IMR-90 (cell line): Measurements from ENCODE around the gene COL4A3. TPM values are rescaled to one million over a fixed set of nuclear protein-coding genes. Genes with fewer than 3 reads are reported as not detected.

Source experiments
- ATAC-seq: fragments of 200-7000 bp; cut with Tn5 transposase; 2 replicates; pipeline ENCODE4 v1.9.1; 2020; ENCODE audit warnings: low read depth, mild to moderate bottlenecking, moderate library complexity
- BruUV-seq: library from RNA; stranded (reverse); fragments of 400-500 nt; replicated peaks from 2 replicates; lab custom pipeline; 2021; lab: Mats Ljungman, UMichigan
- CTCF ChIA-PET: fragments of 300-600 bp; formaldehyde crosslinking; extraction: SDS; loops from one replicate; lab custom pipeline; 2021; ENCODE audit warnings: antibody characterized with exemption; lab: Yijun Ruan, JAX
- POLR2A ChIA-PET: fragments of 300-600 bp; sonication (Branson Sonifier 250); formaldehyde crosslinking; loops from one replicate; lab custom pipeline; 2022; ENCODE audit warnings: antibody characterized with exemption; ENCODE audit not compliant: unreplicated experiment; lab: Charles Lee
- DNase-seq: peaks from one replicate; pipeline ENCODE4 v3.0.0; 2013
- H2AFZ ChIP-seq: replicated peaks from 2 replicates; pipeline ENCODE3; 2013; ENCODE audit warnings: low read length, mild to moderate bottlenecking; ENCODE audit not compliant: poor library complexity
- H2AK5ac ChIP-seq: 2 replicates; pipeline ENCODE4 v1.6.1; 2013; ENCODE audit warnings: low read depth, low read length, inconsistent platforms
- H2AK9ac ChIP-seq: replicated peaks from 2 replicates; pipeline ENCODE3; 2013; ENCODE audit warnings: mild to moderate bottlenecking, low read depth, low read length, moderate library complexity; ENCODE audit not compliant: poor library complexity
- H2BK120ac ChIP-seq: 2 replicates; pipeline ENCODE4 v1.6.1; 2013; ENCODE audit warnings: low read depth, low read length, inconsistent platforms
- H2BK15ac ChIP-seq: 3 replicates; pipeline ENCODE4 v1.6.1; 2013; ENCODE audit warnings: low read depth, low read length, inconsistent platforms
- H2BK20ac ChIP-seq: 2 replicates; pipeline ENCODE4 v1.6.1; 2013; ENCODE audit warnings: low read depth, mild to moderate bottlenecking, inconsistent platforms, low read length, moderate library complexity
- H2BK5ac ChIP-seq: 2 replicates; pipeline ENCODE4 v1.6.1; 2013; ENCODE audit warnings: mild to moderate bottlenecking, low read depth, low read length, inconsistent platforms; ENCODE audit not compliant: poor library complexity, severe bottlenecking
- H3K14ac ChIP-seq: replicated peaks from 2 replicates; pipeline ENCODE4 v1.6.1; 2013; ENCODE audit warnings: low read depth, low read length, inconsistent platforms
- H3K18ac ChIP-seq: 2 replicates; pipeline ENCODE4 v1.6.1; 2013; ENCODE audit warnings: low read depth, low read length, control low read depth
- H3K23ac ChIP-seq: 2 replicates; pipeline ENCODE4 v1.6.1; 2013; ENCODE audit warnings: low read depth, low read length, inconsistent platforms
- H3K27ac ChIP-seq: 2 replicates; pipeline ENCODE4 v1.5.1; 2013; ENCODE audit warnings: mild to moderate bottlenecking, control low read depth, low read length; ENCODE audit not compliant: insufficient read depth
- H3K27me3 ChIP-seq: 2 replicates; pipeline ENCODE4 v1.6.1; 2013; ENCODE audit warnings: low read length; ENCODE audit not compliant: control insufficient read depth, insufficient read depth
- H3K36me3 ChIP-seq: 2 replicates; pipeline ENCODE4 v1.6.1; 2013; ENCODE audit warnings: low read length, mixed read lengths; ENCODE audit not compliant: control insufficient read depth, insufficient read depth
- H3K4ac ChIP-seq: 2 replicates; pipeline ENCODE4 v1.6.1; 2013; ENCODE audit warnings: low read depth, low read length, inconsistent platforms
- H3K4me1 ChIP-seq: 2 replicates; pipeline ENCODE4 v1.6.1; 2013; ENCODE audit warnings: low read length, mixed read lengths; ENCODE audit not compliant: control insufficient read depth, insufficient read depth
- H3K4me2 ChIP-seq: 2 replicates; pipeline ENCODE4 v1.6.1; 2013; ENCODE audit warnings: low read depth, mild to moderate bottlenecking, control low read depth, low read length, moderate library complexity
- H3K4me3 ChIP-seq: 2 replicates; pipeline ENCODE4 v1.5.1; 2013; ENCODE audit warnings: low read depth, mild to moderate bottlenecking, control low read depth, low read length, moderate library complexity; ENCODE audit not compliant: insufficient read depth
- H3K56ac ChIP-seq: 2 replicates; pipeline ENCODE4 v1.6.1; 2013; ENCODE audit warnings: low read length, inconsistent platforms; ENCODE audit not compliant: insufficient read depth; ENCODE audit errors: extremely low read depth
- H3K79me1 ChIP-seq, 2 experiments: 2 replicates each; pipeline ENCODE4 v1.6.1; 2013; ENCODE audit warnings: low read length in 2 of 2, inconsistent platforms in 1 of 2, low read depth in 1 of 2
- H3K9ac ChIP-seq: 2 replicates; pipeline ENCODE4 v1.6.1; 2013; ENCODE audit warnings: low read depth, low read length, control low read depth
- H3K9me1 ChIP-seq: 2 replicates; pipeline ENCODE4 v1.6.1; 2013; ENCODE audit warnings: low read length, inconsistent platforms; ENCODE audit not compliant: insufficient read depth
- H3K9me3 ChIP-seq: 2 replicates; pipeline ENCODE4 v1.6.1; 2013; ENCODE audit warnings: low read length; ENCODE audit not compliant: control insufficient read depth, insufficient read depth
- H4K20me1 ChIP-seq: 2 replicates; pipeline ENCODE4 v1.6.1; 2013; ENCODE audit warnings: low read length, inconsistent platforms; ENCODE audit not compliant: insufficient read depth
- H4K5ac ChIP-seq: 2 replicates; pipeline ENCODE4 v1.6.1; 2013; ENCODE audit warnings: mild to moderate bottlenecking, low read depth, low read length, control low read depth
- H4K8ac ChIP-seq, 2 experiments: 2 replicates each; pipeline ENCODE4 v1.6.1; 2013; ENCODE audit warnings: low read depth in 2 of 2, low read length in 2 of 2, control low read depth in 1 of 2, inconsistent platforms in 1 of 2
- H4K91ac ChIP-seq: 2 replicates; pipeline ENCODE4 v1.6.1; 2013; ENCODE audit warnings: low read depth, low read length, inconsistent platforms; ENCODE audit not compliant: insufficient read depth
- CEBPB ChIP-seq: IDR thresholded peaks from 2 replicates; pipeline ENCODE4 v1.6.1; 2012; ENCODE audit warnings: low read depth, low read length, improper control_type of control experiment
- MAFK ChIP-seq: IDR thresholded peaks from 2 replicates; pipeline ENCODE4 v1.6.1; 2012; ENCODE audit warnings: low read depth, low read length, improper control_type of control experiment
- RCOR1 ChIP-seq: IDR thresholded peaks from 2 replicates; pipeline ENCODE4 v1.6.1; 2012; ENCODE audit warnings: mild to moderate bottlenecking, low read length, improper control_type of control experiment; ENCODE audit not compliant: insufficient replicate concordance
- WGBS, 2 experiments: methylation state at CpG; one replicate each; pipeline versions ENCODE4 v1.1.5 to v1.1.7; 2013; ENCODE audit warnings: missing lambda C conversion rate in 2 of 2; ENCODE audit not compliant: insufficient read length in 1 of 2; ENCODE audit errors: extremely low coverage in 2 of 2; 5-methylcytosine and 5-hydroxymethylcytosine counted together
- dilution Hi-C: fragments of 300-500 bp; cut with HindIII; formaldehyde crosslinking; loops from one replicate; pipeline ENCODE4 v1.14.3; 2018; ENCODE audit warnings: low sequenced_read_pairs; ENCODE audit not compliant: unreplicated experiment
- in situ Hi-C: fragments of 300-500 bp; cut with MboI; formaldehyde crosslinking; loops from 3 replicates; pipeline ENCODE4 v1.14.3; 2019; ENCODE audit warnings: low sequenced_read_pairs, inconsistent platforms, mixed read lengths
- intact Hi-C: fragments of 100-400 bp; cut with micrococcal nuclease; formaldehyde crosslinking; loops from 2 replicates; pipeline ENCODE4 v1.10.0; 2022
- polyA plus RNA-seq, 3 experiments: library from polyadenylated mRNA; depleted of rRNA; stranded (reverse); fragments of >200 nt; gene quantifications; 2 replicates each; pipeline ENCODE4 v1.2.3, GENCODE V29; 2012; ENCODE audit warnings: low replicate concordance in 1 of 3
- total RNA-seq: library from RNA; depleted of rRNA; stranded (reverse); fragments of >200 nt; gene quantifications from 2 replicates; pipeline ENCODE4 v1.2.3, GENCODE V29; 2012

COL4A3 gene
- total and polyA plus RNA-seq, 2 of the 4 experiments (the other 2 are of a cell fraction) = not detected

GRCh38 chr2:227340106-227340505 lies 175.7 kb downstream of the COL4A3 start:
- no peaks in the 10 kb centered on the region for H3K9me3 ChIP-seq
- POLR2A ChIA-PET = no interaction called here
- no peak overlapping the region for H3K4me3 ChIP-seq
- TF ChIP-seq MAFK (no peak), CEBPB (no peak), RCOR1 (no peak)
- H4K91ac ChIP-seq = no peak overlapping the region
- in situ Hi-C loops (no loop called here), dilution Hi-C loops (no loop called here), intact Hi-C loops (no loop called here)
- H3K4me1 ChIP-seq = no peaks in the 10 kb centered on the region
- no TSS peak for BruUV-seq
- H3K14ac ChIP-seq = no peak overlapping the region
- no peak overlapping the region for H3K18ac ChIP-seq
- no peaks in the 10 kb centered on the region for H4K20me1 ChIP-seq
- H2BK5ac ChIP-seq = no peak overlapping the region
- H3K56ac ChIP-seq = no peak overlapping the region
- no CpG with 5 or more reads among the region's 6 CpGs for WGBS, 2 experiments
- H3K9me1 ChIP-seq = peaks cover 3% of the 10 kb centered on the region
- H3K36me3 ChIP-seq = peaks cover 11% of the 10 kb centered on the region
- no peak overlapping the region for H2AFZ ChIP-seq
- no peak overlapping the region for H3K4ac ChIP-seq
- DNase-seq (no peak), ATAC-seq (no peak)
- CTCF ChIA-PET = interaction anchor here (1.0 kb wide), 1 partner anchor 33 kb away, joined by 3 read pairs; no protein-coding TSS in a partner anchor
- no peak overlapping the region for H4K8ac ChIP-seq
- no peak overlapping the region for H3K4me2 ChIP-seq
- H2AK9ac ChIP-seq = no peak overlapping the region
- H2BK15ac ChIP-seq = no peak overlapping the region
- H4K5ac ChIP-seq = no peak overlapping the region
- no peak overlapping the region for H2BK120ac ChIP-seq
- H3K27ac ChIP-seq = no peak overlapping the region
- H2AK5ac ChIP-seq = no peak overlapping the region
- no peak overlapping the region for H2BK20ac ChIP-seq
- H3K79me1 ChIP-seq = peaks cover 8 to 18% of the 10 kb centered on the region in 2 experiments
- H3K23ac ChIP-seq = no peak overlapping the region
- H3K9ac ChIP-seq = no peak overlapping the region
- H3K27me3 ChIP-seq = no peaks in the 10 kb centered on the region
